ENCODE measurements around the gene PLK1. TPM values are rescaled to one million over a fixed set of nuclear protein-coding genes. Genes with fewer than 3 reads are reported as not detected.

The PLK1 gene
- 139 to 174 TPM (median 163 TPM) in 5 replicates for total RNA-seq (2022; extraction: Qiagen RNA extraction; ENCODE audit: low read depth)

DNA sequence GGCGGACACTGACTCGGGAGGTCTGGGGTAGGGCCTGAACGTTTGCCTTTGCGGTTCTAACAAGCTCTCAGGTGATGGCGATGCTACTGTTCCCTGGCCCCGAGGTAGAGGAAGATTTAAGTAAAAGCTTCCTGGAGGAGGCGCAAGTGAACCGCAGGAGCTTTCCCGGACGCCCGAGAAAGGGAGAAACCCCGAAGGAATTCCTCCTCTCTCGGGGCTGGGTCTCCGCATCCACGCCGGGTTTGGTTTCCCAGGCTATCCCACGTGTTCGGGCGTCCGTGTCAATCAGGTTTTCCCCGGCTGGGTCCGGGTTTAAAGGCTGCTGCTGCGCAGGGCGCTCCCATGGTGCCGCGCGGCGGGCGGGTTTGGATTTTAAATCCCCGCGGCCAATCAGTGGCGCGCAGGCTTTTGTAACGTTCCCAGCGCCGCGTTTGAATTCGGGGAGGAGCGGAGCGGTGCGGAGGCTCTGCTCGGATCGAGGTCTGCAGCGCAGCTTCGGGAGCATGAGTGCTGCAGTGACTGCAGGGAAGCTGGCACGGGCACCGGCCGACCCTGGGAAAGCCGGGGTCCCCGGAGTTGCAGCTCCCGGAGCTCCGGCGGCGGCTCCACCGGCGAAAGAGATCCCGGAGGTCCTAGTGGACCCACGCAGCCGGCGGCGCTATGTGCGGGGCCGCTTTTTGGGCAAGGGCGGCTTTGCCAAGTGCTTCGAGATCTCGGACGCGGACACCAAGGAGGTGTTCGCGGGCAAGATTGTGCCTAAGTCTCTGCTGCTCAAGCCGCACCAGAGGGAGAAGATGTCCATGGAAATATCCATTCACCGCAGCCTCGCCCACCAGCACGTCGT lies at the start of gene PLK1:
Gene PLK1, plus strand, starts transcription at position 460 of the 844 bp plus-strand sequence. Its CDS starts 44 bp downstream, at position 504.

DNA sequence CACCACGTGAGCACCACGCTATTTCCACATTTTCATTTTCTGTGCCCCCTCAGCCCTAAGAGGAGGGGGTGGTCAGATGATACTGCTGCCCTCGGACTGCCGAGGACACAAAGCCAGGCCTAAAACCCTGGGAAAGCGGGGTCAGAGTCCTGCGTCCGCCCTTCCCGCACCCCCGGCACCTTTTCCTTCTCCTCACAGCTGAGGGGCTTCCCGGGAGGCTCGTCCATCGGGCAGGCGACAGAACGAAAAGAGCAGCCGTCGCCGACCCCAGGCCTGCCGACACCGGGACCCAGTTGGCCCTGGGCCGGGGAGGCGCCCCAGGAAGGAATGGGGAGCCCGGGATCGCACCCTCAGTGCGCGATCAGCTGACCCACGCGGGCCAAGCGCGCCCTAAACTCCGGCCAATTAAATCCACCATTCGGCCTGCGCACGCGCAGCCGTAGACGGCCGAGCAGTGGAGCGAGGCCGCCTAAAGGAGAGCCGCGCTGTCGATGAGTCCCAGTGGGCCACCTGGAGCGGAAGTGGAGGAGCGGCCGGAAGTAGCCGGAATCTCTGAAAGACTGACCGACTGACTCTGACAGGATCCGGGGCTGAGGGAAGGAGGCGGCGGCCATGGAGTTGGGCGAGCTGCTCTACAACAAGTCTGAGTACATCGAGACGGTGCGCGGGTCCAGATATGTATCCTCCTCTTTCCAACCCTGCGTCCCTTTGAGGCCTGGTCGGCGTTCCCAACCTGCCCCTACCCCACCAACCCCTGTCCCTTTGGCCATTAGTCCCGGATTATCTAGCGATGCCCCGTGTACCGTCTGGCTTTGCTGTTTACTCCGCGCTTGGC lies 37.5 kb upstream of the PLK1 start, which contains the start of the genes DCTN5 and PALB2:
Gene DCTN5, plus strand, starts transcription at position 536 of the 835 bp plus-strand sequence. Its CDS starts 77 bp downstream, at position 613.
Gene PALB2, minus strand, starts transcription at position 380 of the 835 bp plus-strand sequence. Its CDS starts 153 bp downstream, at position 227.

DNA sequence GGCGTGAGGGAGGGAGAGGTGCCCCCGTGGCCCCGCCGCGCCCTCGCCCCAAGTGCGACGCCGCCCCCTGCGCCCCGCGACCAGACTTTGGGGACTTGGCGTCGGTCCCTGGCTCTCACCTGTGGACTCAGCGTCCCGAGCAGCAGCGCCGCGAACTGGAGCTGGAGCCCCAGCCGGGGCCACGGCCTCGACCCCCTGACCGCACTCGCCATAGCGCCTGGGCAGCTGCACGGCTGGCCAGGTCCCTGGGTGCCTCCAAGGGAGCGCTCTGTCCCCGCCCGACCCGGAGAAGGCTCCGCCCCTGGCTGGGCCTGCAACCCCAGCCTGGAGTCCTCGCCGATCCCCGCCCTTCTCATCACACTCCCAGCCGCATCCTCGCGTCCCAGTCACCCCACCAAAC lies 34.3 kb downstream of the PLK1 start, which contains the start of gene ERN2:
Gene ERN2, minus strand, starts transcription at position 247 of the 400 bp plus-strand sequence. Its CDS starts 35 bp downstream, at position 212.

Other genes with a start within 250 kb of the PLK1 start
- gene COG7, start 225.7 kb upstream of the PLK1 start, total RNA-seq (2022; extraction: Qiagen RNA extraction; ENCODE audit: low read depth) = 14.8 to 18.1 TPM (median 17.8 TPM) in 5 replicates
- 23.9 to 32.0 TPM (median 27.2 TPM) in 5 replicates for gene GGA2, start 168.4 kb upstream of the PLK1 start, total RNA-seq (2022; extraction: Qiagen RNA extraction; ENCODE audit: low read depth)
- 23.7 to 34.6 TPM (median 30.4 TPM) in 5 replicates for gene EARS2, start 121.5 kb upstream of the PLK1 start, total RNA-seq (2022; extraction: Qiagen RNA extraction; ENCODE audit: low read depth)
- gene UBFD1, start 121.2 kb upstream of the PLK1 start, total RNA-seq (2022; extraction: Qiagen RNA extraction; ENCODE audit: low read depth) = 42.7 to 54.1 TPM (median 47.8 TPM) in 5 replicates
- 187 to 197 TPM (median 193 TPM) in 5 replicates for gene NDUFAB1, start 82.6 kb upstream of the PLK1 start, total RNA-seq (2022; extraction: Qiagen RNA extraction; ENCODE audit: low read depth)
- gene PALB2, start 37.6 kb upstream of the PLK1 start, total RNA-seq (2022; extraction: Qiagen RNA extraction; ENCODE audit: low read depth) = 9.4 to 12.4 TPM (median 10.5 TPM) in 5 replicates
- gene DCTN5, start 37.4 kb upstream of the PLK1 start, total RNA-seq (2022; extraction: Qiagen RNA extraction; ENCODE audit: low read depth) = 67.9 to 75.7 TPM (median 74.1 TPM) in 5 replicates
- not detected in 5 replicates for gene ERN2, start 34.3 kb downstream of the PLK1 start, total RNA-seq (2022; extraction: Qiagen RNA extraction; ENCODE audit: low read depth)
- gene CHP2, start 76.1 kb downstream of the PLK1 start, total RNA-seq (2022; extraction: Qiagen RNA extraction; ENCODE audit: low read depth) = not detected in 5 replicates
- 0.13 to 0.33 TPM (median 0.21 TPM) in 5 replicates for gene PRKCB, start 157.1 kb downstream of the PLK1 start, total RNA-seq (2022; extraction: Qiagen RNA extraction; ENCODE audit: low read depth)

Data from A549 treated with GW870086 at 1 μM for 4 hours (cell line).